ENCODE data around the gene TPSB2.
"Not testable (repeated sequence)": the region's sequence is repeated elsewhere in the genome, so short reads cannot be mapped to it uniquely, and the experiment has no call there.

Gene TPSB2

DNA sequence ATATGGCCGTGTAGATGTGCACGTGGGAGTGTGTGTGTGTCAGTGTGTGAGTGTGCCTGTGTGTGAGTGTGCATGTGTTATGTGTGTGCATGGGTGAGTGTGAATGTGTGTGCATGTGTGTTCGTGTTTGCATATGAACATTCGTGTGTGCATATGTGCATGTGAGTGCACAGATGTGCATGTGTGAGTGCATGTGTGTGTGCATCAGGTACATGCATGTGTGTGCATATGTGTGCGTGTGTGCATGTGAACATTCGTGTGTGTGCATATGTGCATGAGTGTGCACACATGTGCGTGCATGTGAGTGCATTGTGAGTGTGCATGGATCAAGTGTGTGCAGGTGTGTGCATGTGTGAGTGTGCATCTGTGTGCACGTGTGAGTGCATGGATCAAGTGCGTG, 8.0 kb upstream of the TPSB2 start:
- Histone ChIP-seq H2BK5ac (ENCODE audit: low read depth, low read length, poor library complexity, severe bottlenecking) (no peak overlapping the region), H3K23ac (ENCODE audit: low read length in 2 of 2) (no peak overlapping the region), H2AK5ac (ENCODE audit: low read length, severe bottlenecking) (no peak overlapping the region), H3K4me2 (ENCODE audit: low read length, poor library complexity, severe bottlenecking) (no peak overlapping the region), H2BK120ac (ENCODE audit: low read depth, low read length) (no peak overlapping the region), H3K27me3 (ENCODE audit: control insufficient read depth in 1 of 2, insufficient read depth in 1 of 2, low read length in 2 of 2) (peaks cover 0 to 10% of the 10 kb centered on the region in 2 experiments), H4K8ac (ENCODE audit: low read length) (no peak overlapping the region), H3K4me1 (ENCODE audit: control insufficient read depth, insufficient read depth, low read depth, low read length) (peaks cover 3% of the 10 kb centered on the region), H3K4ac (ENCODE audit: low read depth in 1 of 2, low read length in 2 of 2) (no peak overlapping the region), H3K9ac (ENCODE audit: low read length) (no peak overlapping the region), H3K27ac (ENCODE audit: low read length, poor library complexity, severe bottlenecking) (no peak overlapping the region), H3K18ac (ENCODE audit: low read depth in 1 of 2, low read length in 2 of 2) (no peak overlapping the region), H4K91ac (ENCODE audit: low read length) (no peak overlapping the region), H2AFZ (ENCODE audit: low read depth, low read length) (no peak overlapping the region), H3K79me1 (replicated peaks; ENCODE audit: low read length, poor library complexity, severe bottlenecking) (no peaks in the 10 kb centered on the region), H3K14ac (ENCODE audit: low read length in 2 of 2) (peak overlapping the region in 1 of 2 experiments; percentile 51), H2BK15ac (ENCODE audit: low read depth, poor library complexity, severe bottlenecking) (no peak overlapping the region), H3K4me3 (ENCODE audit: insufficient read depth in 1 of 2, low read depth in 1 of 2, low read length in 2 of 2) (no peak overlapping the region), H3K36me3 (ENCODE audit: control insufficient read depth in 1 of 2, insufficient read depth in 2 of 2, low read depth in 1 of 2, low read length in 2 of 2) (no peaks in the 10 kb centered on the region), H2BK12ac (ENCODE audit: low read length in 2 of 2) (no peak overlapping the region), H3K9me3 (ENCODE audit: control insufficient read depth, low read length) (no peaks in the 10 kb centered on the region)
- no peak for DNase-seq
- 85% methylated on average over 9 of the region's 9 CpGs for WGBS

DNA sequence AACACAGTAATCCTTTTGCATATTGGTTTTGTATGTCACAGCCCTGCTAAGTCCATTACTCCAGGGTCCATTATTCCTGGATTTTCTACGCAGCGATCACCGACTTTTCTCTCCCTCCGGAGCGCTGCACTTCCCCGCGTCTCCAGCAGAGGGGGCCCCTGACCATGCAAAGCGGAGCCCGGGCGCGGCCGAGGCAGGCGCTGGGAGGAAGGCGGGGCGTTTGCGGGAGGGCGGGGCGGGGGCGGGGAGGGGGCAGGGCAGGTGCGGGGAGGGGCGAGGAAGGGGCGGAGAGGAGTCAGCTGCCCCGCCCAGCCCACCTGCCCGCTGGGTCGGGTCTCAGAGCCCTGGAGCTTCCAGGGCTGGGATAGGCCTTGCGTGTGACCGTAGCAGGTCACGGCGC, 6.7 kb upstream of the TPSB2 start:
- not testable (repeated sequence) for H3K9me3 ChIP-seq (ENCODE audit: control insufficient read depth, low read length); H3K36me3 ChIP-seq (ENCODE audit: control insufficient read depth in 1 of 2, insufficient read depth in 2 of 2, low read depth in 1 of 2, low read length in 2 of 2); H2BK120ac ChIP-seq (ENCODE audit: low read depth, low read length); H3K4ac ChIP-seq (ENCODE audit: low read depth in 1 of 2, low read length in 2 of 2); H3K9ac ChIP-seq (ENCODE audit: low read length); H3K23ac ChIP-seq (ENCODE audit: low read length in 2 of 2); H2BK15ac ChIP-seq (ENCODE audit: low read depth, poor library complexity, severe bottlenecking); H3K79me1 ChIP-seq (replicated peaks; ENCODE audit: low read length, poor library complexity, severe bottlenecking); H3K4me2 ChIP-seq (ENCODE audit: low read length, poor library complexity, severe bottlenecking); DNase-seq; H4K8ac ChIP-seq (ENCODE audit: low read length); H3K4me3 ChIP-seq (ENCODE audit: insufficient read depth in 1 of 2, low read depth in 1 of 2, low read length in 2 of 2); H3K18ac ChIP-seq (ENCODE audit: low read depth in 1 of 2, low read length in 2 of 2); H2BK5ac ChIP-seq (ENCODE audit: low read depth, low read length, poor library complexity, severe bottlenecking); H3K14ac ChIP-seq (ENCODE audit: low read length in 2 of 2); H3K27ac ChIP-seq (ENCODE audit: low read length, poor library complexity, severe bottlenecking); H4K91ac ChIP-seq (ENCODE audit: low read length); H3K27me3 ChIP-seq (ENCODE audit: control insufficient read depth in 1 of 2, insufficient read depth in 1 of 2, low read length in 2 of 2); H2AFZ ChIP-seq (ENCODE audit: low read depth, low read length); H2BK12ac ChIP-seq (ENCODE audit: low read length in 2 of 2); H2AK5ac ChIP-seq (ENCODE audit: low read length, severe bottlenecking); H3K4me1 ChIP-seq (ENCODE audit: control insufficient read depth, insufficient read depth, low read depth, low read length)
- no CpG with 5 or more reads among the region's 29 CpGs for WGBS

DNA sequence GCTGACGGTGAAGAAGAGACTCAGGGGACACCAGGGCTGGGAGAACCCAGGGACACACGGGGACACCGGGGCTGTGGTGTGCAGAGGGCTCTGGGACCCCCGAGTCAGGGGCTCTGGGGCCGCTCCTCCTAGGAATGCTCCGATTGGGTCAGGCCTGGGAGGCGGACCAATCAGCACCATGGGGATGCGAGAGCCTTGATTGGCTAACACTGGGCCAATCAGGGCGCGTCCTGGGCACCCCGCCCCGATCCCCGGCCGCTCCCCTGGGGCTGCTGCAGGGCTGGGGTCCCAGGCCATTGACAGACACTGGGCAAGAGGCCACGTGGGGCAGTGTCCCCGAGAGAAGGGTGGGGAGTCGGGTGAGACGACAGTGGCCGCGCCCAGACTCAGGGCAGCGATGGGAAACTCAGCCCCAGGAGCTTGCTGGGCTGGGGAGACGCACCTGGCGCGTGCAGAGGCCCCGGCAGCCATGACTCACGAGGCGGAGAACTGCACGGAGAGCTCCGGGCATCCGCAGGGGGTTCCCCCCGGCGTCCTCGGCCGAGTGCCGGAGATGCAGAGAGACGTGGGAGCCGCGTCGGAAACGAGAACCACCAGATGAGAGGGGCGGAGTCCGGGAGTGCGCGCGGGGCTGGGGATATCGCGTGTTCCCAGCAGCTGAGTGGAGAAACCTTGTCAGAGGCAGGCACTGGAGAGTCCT, 2.2 kb upstream of the TPSB2 start:
- not testable (repeated sequence) for H2BK120ac ChIP-seq (ENCODE audit: low read depth, low read length)

DNA sequence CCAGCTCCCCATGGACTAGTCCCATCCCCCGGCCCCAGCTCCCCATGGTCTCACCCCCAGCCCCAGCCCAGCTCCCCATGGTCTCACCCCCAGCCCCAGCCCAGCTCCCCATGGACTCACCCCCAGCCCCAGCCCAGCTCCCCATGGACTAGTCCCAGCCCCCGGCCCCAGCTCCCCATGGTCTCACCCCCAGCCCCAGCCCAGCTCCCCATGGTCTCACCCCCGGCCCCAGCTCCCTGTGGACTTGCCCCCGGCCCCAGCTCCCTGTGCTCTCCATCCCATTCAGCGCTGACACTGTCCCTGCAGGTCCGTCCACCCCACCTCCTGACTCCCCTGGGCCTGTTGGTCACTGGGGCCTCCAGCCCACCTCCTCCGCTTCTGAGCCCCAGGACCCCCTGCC, 1.3 kb upstream of the TPSB2 start:
- H3K4me3 ChIP-seq (ENCODE audit: insufficient read depth in 1 of 2, low read depth in 1 of 2, low read length in 2 of 2); H2BK5ac ChIP-seq (ENCODE audit: low read depth, low read length, poor library complexity, severe bottlenecking); H3K4me1 ChIP-seq (ENCODE audit: control insufficient read depth, insufficient read depth, low read depth, low read length); H2BK12ac ChIP-seq (ENCODE audit: low read length in 2 of 2); H2BK15ac ChIP-seq (ENCODE audit: low read depth, poor library complexity, severe bottlenecking); DNase-seq; H4K91ac ChIP-seq (ENCODE audit: low read length); H3K23ac ChIP-seq (ENCODE audit: low read length in 2 of 2); H3K27ac ChIP-seq (ENCODE audit: low read length, poor library complexity, severe bottlenecking); H2AFZ ChIP-seq (ENCODE audit: low read depth, low read length); H3K18ac ChIP-seq (ENCODE audit: low read depth in 1 of 2, low read length in 2 of 2); H3K9ac ChIP-seq (ENCODE audit: low read length); H4K8ac ChIP-seq (ENCODE audit: low read length); H3K9me3 ChIP-seq (ENCODE audit: control insufficient read depth, low read length); H3K36me3 ChIP-seq (ENCODE audit: control insufficient read depth in 1 of 2, insufficient read depth in 2 of 2, low read depth in 1 of 2, low read length in 2 of 2); H3K14ac ChIP-seq (ENCODE audit: low read length in 2 of 2); H3K79me1 ChIP-seq (replicated peaks; ENCODE audit: low read length, poor library complexity, severe bottlenecking); H3K27me3 ChIP-seq (ENCODE audit: control insufficient read depth in 1 of 2, insufficient read depth in 1 of 2, low read length in 2 of 2); H2AK5ac ChIP-seq (ENCODE audit: low read length, severe bottlenecking); H3K4me2 ChIP-seq (ENCODE audit: low read length, poor library complexity, severe bottlenecking); H2BK120ac ChIP-seq (ENCODE audit: low read depth, low read length); H3K4ac ChIP-seq (ENCODE audit: low read depth in 1 of 2, low read length in 2 of 2): not testable (repeated sequence)
- no CpG with 5 or more reads among the region's 7 CpGs for WGBS

More for the DNA sequence above, 2.2 kb upstream of the TPSB2 start:
- H2BK5ac ChIP-seq (ENCODE audit: low read depth, low read length, poor library complexity, severe bottlenecking); H3K4me2 ChIP-seq (ENCODE audit: low read length, poor library complexity, severe bottlenecking); H4K91ac ChIP-seq (ENCODE audit: low read length); DNase-seq; H3K9me3 ChIP-seq (ENCODE audit: control insufficient read depth, low read length); H4K8ac ChIP-seq (ENCODE audit: low read length); H3K23ac ChIP-seq (ENCODE audit: low read length in 2 of 2); H3K36me3 ChIP-seq (ENCODE audit: control insufficient read depth in 1 of 2, insufficient read depth in 2 of 2, low read depth in 1 of 2, low read length in 2 of 2); H3K4ac ChIP-seq (ENCODE audit: low read depth in 1 of 2, low read length in 2 of 2); H2AFZ ChIP-seq (ENCODE audit: low read depth, low read length); H3K18ac ChIP-seq (ENCODE audit: low read depth in 1 of 2, low read length in 2 of 2); H2BK12ac ChIP-seq (ENCODE audit: low read length in 2 of 2); H3K4me3 ChIP-seq (ENCODE audit: insufficient read depth in 1 of 2, low read depth in 1 of 2, low read length in 2 of 2); H3K14ac ChIP-seq (ENCODE audit: low read length in 2 of 2); H2AK5ac ChIP-seq (ENCODE audit: low read length, severe bottlenecking); H3K9ac ChIP-seq (ENCODE audit: low read length); H2BK15ac ChIP-seq (ENCODE audit: low read depth, poor library complexity, severe bottlenecking); H3K27ac ChIP-seq (ENCODE audit: low read length, poor library complexity, severe bottlenecking); H3K79me1 ChIP-seq (replicated peaks; ENCODE audit: low read length, poor library complexity, severe bottlenecking); H3K4me1 ChIP-seq (ENCODE audit: control insufficient read depth, insufficient read depth, low read depth, low read length); H3K27me3 ChIP-seq (ENCODE audit: control insufficient read depth in 1 of 2, insufficient read depth in 1 of 2, low read length in 2 of 2): not testable (repeated sequence)
- WGBS = no CpG with 5 or more reads among the region's 47 CpGs

Measured in mesenchymal stem cell (in vitro differentiated cells and primary cell).